K562 (cell line): ENCODE data around the gene CAGE1. TPM values are rescaled to one million over a fixed set of nuclear protein-coding genes. Genes with fewer than 3 reads are reported as not detected.

Experiments
- ATAC-seq: fragments of 200-7000 bp; cut with Tn5 transposase; 3 replicates; pipeline ENCODE4 v1.9.1; 2020; ENCODE audit warnings: moderate library complexity
- BruUV-seq: library from RNA; stranded (reverse); fragments of 400-500 nt; replicated peaks from 2 replicates; lab custom pipeline; 2021; lab: Mats Ljungman, UMichigan
- CTCF ChIA-PET: fragments of 300-600 bp; formaldehyde crosslinking; extraction: SDS; loops from one replicate; lab custom pipeline; 2021; ENCODE audit warnings: low intra/inter-chr PET ratio; lab: Yijun Ruan, JAX
- POLR2A ChIA-PET: fragments of 300-600, 350-650 bp; sonication (Branson Sonifier 250); formaldehyde crosslinking; extraction: SDS; loops from one replicate; lab custom pipeline; 2021; ENCODE audit warnings: antibody characterized with exemption, inconsistent platforms; lab: Yijun Ruan, JAX
- DNase-seq, 4 experiments: peaks; one replicate each; pipeline versions ENCODE4 v3.0.0 to v3.0.0-alpha.2; 2011 to 2018; ENCODE audit warnings: low spot score in 3 of 4, mixed read lengths in 3 of 4; ENCODE audit errors: extremely low read depth in 1 of 4
- FAIRE-seq: peaks from 2 replicates; lab custom pipeline; 2011; peaks lifted over from hg19 to GRCh38; lab: Jason Lieb, UNC
- H2AFZ ChIP-seq: 2 replicates; pipeline ENCODE4 v1.6.0; 2011; ENCODE audit warnings: low read depth, low read length, control low read depth, inconsistent platforms
- H3K27ac ChIP-seq: fragments of 200-600 bp; 3 replicates; pipeline ENCODE4 v1.8.0; 2011; ENCODE audit warnings: low read depth, mild to moderate bottlenecking, control low read depth, inconsistent platforms, low read length, moderate library complexity, mixed read lengths; ENCODE audit errors: extremely low read depth
- H3K27me3 ChIP-seq, 2 experiments: fragments of 300-600 bp in 1 of 2; 2 replicates in 1 of 2; 3 replicates in 1 of 2; pipeline versions ENCODE4 v1.6.0 to v1.8.0; 2011; ENCODE audit warnings: inconsistent platforms in 2 of 2, low read length in 2 of 2, mild to moderate bottlenecking in 1 of 2, mixed read lengths in 1 of 2, moderate library complexity in 1 of 2; ENCODE audit not compliant: control insufficient read depth in 2 of 2, insufficient read depth in 2 of 2
- H3K36me3 ChIP-seq: fragments of 300-600 bp; 3 replicates; pipeline ENCODE4 v1.8.0; 2011; ENCODE audit warnings: mild to moderate bottlenecking, low read length, inconsistent platforms; ENCODE audit not compliant: control insufficient read depth, insufficient read depth
- H3K4me1 ChIP-seq, 2 experiments: fragments of 200-600 bp in 1 of 2; replicated peaks in 1 of 2; 2 replicates in 1 of 2; 3 replicates in 1 of 2; pipeline versions ENCODE4 v1.5.1 to v1.8.0; 2011; ENCODE audit warnings: inconsistent platforms in 2 of 2, low read length in 2 of 2, mild to moderate bottlenecking in 1 of 2, mixed read lengths in 1 of 2, moderate library complexity in 1 of 2; ENCODE audit not compliant: control insufficient read depth in 2 of 2, insufficient read depth in 2 of 2
- H3K4me2 ChIP-seq: 2 replicates; pipeline ENCODE4 v1.6.1; 2011; ENCODE audit warnings: low read length, control low read depth, inconsistent platforms, mixed read lengths; ENCODE audit not compliant: insufficient read depth
- H3K4me3 ChIP-seq: fragments of 200-600 bp; sonication (generic), shearing (Covaris generic); 2 replicates; pipeline ENCODE4 v1.5.1; 2016; ENCODE audit warnings: control low read depth, inconsistent platforms
- H3K79me2 ChIP-seq: fragments of 200-600 bp; 3 replicates; pipeline ENCODE4 v1.8.0; 2011; ENCODE audit warnings: low read length, inconsistent platforms; ENCODE audit not compliant: control insufficient read depth, insufficient read depth
- H3K9ac ChIP-seq, 2 experiments: 2 replicates each; pipeline versions ENCODE4 v1.6.0 to v1.6.1; 2011; ENCODE audit warnings: low read depth in 2 of 2, low read length in 2 of 2, control low read depth in 1 of 2, inconsistent platforms in 1 of 2, mild to moderate bottlenecking in 1 of 2, mixed read lengths in 1 of 2; ENCODE audit not compliant: insufficient read depth in 1 of 2
- H3K9me1 ChIP-seq: one replicate; pipeline ENCODE4 v1.6.0; 2011; ENCODE audit warnings: inconsistent platforms, mild to moderate bottlenecking, low read length, moderate library complexity; ENCODE audit not compliant: control insufficient read depth, insufficient read depth
- H3K9me3 ChIP-seq: replicated peaks from 2 replicates; pipeline ENCODE4 v1.5.1; 2011; ENCODE audit warnings: low read depth, low read length, inconsistent platforms; ENCODE audit not compliant: control insufficient read depth, insufficient read depth
- H4K20me1 ChIP-seq: replicated peaks from 2 replicates; pipeline ENCODE4 v1.6.1; 2011; ENCODE audit warnings: low read length, inconsistent platforms, mixed read lengths; ENCODE audit not compliant: control insufficient read depth, insufficient read depth
- CREM ChIP-seq: IDR thresholded peaks from 2 replicates; pipeline ENCODE4 v1.6.1; 2014; ENCODE audit warnings: antibody characterized with exemption, low read depth
- FIP1L1 ChIP-seq: fragments of 200-400 bp; formaldehyde crosslinking; IDR thresholded peaks from 2 replicates; pipeline ENCODE4 v1.6.1; 2018; ENCODE audit warnings: mild to moderate bottlenecking, low read depth, low read length; ENCODE audit not compliant: poor library complexity, severe bottlenecking
- FOS ChIP-seq: IDR thresholded peaks from 3 replicates; pipeline ENCODE4 v1.6.1; 2011; ENCODE audit not compliant: insufficient read length; ENCODE audit errors: extremely low read depth
- GATA2 ChIP-seq: sonication (generic); formaldehyde crosslinking; IDR thresholded peaks from 2 replicates; pipeline ENCODE4 v1.4.0; 2020; ENCODE audit warnings: mild to moderate bottlenecking, missing genetic modification reagents
- HDAC3 ChIP-seq: fragments of 450-650 bp; IDR thresholded peaks from 2 replicates; pipeline ENCODE4 v1.6.1; 2018; ENCODE audit warnings: borderline replicate concordance, mild to moderate bottlenecking, moderate library complexity; ENCODE audit not compliant: partially characterized antibody
- MAFG ChIP-seq: fragments of 450-650 bp; conservative IDR thresholded peaks from 2 replicates; pipeline ENCODE4 v1.6.1; 2016; ENCODE audit warnings: missing genetic modification characterization, missing compliant biosample characterization
- NFE2 ChIP-seq: IDR thresholded peaks from 2 replicates; pipeline ENCODE4 v1.6.1; 2014; ENCODE audit warnings: antibody characterized with exemption, low read depth
- POLR2G ChIP-seq: fragments of 200-400 bp; formaldehyde crosslinking; IDR thresholded peaks from 2 replicates; pipeline ENCODE4 v1.6.1; 2017; ENCODE audit warnings: low read depth, mild to moderate bottlenecking, antibody characterized with exemption, low read length, moderate library complexity
- PPARD ChIP-seq: fragments of 250-450 bp; sonication (Bioruptor Pico); IDR thresholded peaks from 2 replicates; pipeline ENCODE4 v1.8.0; 2022; ENCODE audit warnings: inconsistent platforms, mild to moderate bottlenecking, moderate library complexity
- RBM34 ChIP-seq: fragments of 200-400 bp; formaldehyde crosslinking; IDR thresholded peaks from 2 replicates; pipeline ENCODE4 v1.6.1; 2018; ENCODE audit warnings: low read length, borderline replicate concordance; ENCODE audit not compliant: insufficient read depth
- SNRNP70 ChIP-seq: fragments of 200-400 bp; formaldehyde crosslinking; optimal IDR thresholded peaks from 2 replicates; pipeline ENCODE3; 2017; ENCODE audit warnings: low read depth, low read length
- SRSF3 ChIP-seq: fragments of 200-400 bp; formaldehyde crosslinking; IDR thresholded peaks from 2 replicates; pipeline ENCODE4 v1.6.1; 2016; ENCODE audit warnings: mild to moderate bottlenecking, low read length, moderate library complexity; ENCODE audit not compliant: insufficient read depth
- ZBTB33 ChIP-seq: sonication (generic); formaldehyde crosslinking; IDR thresholded peaks from 2 replicates; pipeline ENCODE4 v1.8.1; 2023; ENCODE audit warnings: mild to moderate bottlenecking, missing genetic modification reagents
- ZNF507 ChIP-seq: conservative IDR thresholded peaks from 2 replicates; pipeline ENCODE4 v1.6.1; 2017; ENCODE audit warnings: missing genetic modification characterization, missing compliant biosample characterization
- ZNF561 ChIP-seq: fragments of 450-650 bp; formaldehyde crosslinking; conservative IDR thresholded peaks from 2 replicates; pipeline ENCODE4 v1.4.0; 2020; ENCODE audit warnings: mild to moderate bottlenecking, moderate library complexity
- WGBS: fragments of 100-300 bp; shearing (Covaris generic); methylation state at CpG from one replicate; pipeline ENCODE4 v1.1.6; 2016; ENCODE audit warnings: low coverage, mixed read lengths; ENCODE audit not compliant: insufficient coverage; ENCODE audit errors: missing lambda C conversion rate; 5-methylcytosine and 5-hydroxymethylcytosine counted together
- in situ Hi-C: fragments of 300-500 bp; cut with MboI; formaldehyde crosslinking; loops from 4 replicates; pipeline ENCODE4 v1.15.0; 2018; ENCODE audit warnings: inconsistent platforms, mixed read lengths
- intact Hi-C: fragments of 100-400 bp; cut with micrococcal nuclease; formaldehyde crosslinking; loops from 2 replicates; pipeline ENCODE4 v1.14.2; 2022
- polyA plus RNA-seq, 8 experiments: library from polyadenylated mRNA; depleted of rRNA in 4 of 8; stranded (reverse) in 5 of 8; unstranded in 3 of 8; fragments of >200 nt; fragmentation: Nextera tagmentation in 2 of 8; fragmentation: Illumina TruSeq in 1 of 8; extraction: Ambion mirVana in 2 of 8; extraction: Trizol in 1 of 8; gene quantifications; 2 replicates each; pipeline versions ENCODE4 v1.2.1 to v1.2.3, GENCODE V29; 2011 to 2014; ENCODE audit warnings: inconsistent platforms in 1 of 8, missing spikeins in 1 of 8
- total RNA-seq, 7 experiments: library from RNA; depleted of rRNA in 6 of 7; stranded (reverse); fragments of >200 nt in 6 of 7; fragmentation: Illumina TruSeq in 2 of 7; extraction: Trizol in 2 of 7; gene quantifications; 2 replicates each; pipeline versions ENCODE4 v1.2.1 to v1.2.3, GENCODE V29; 2011 to 2021; ENCODE audit warnings: low replicate concordance in 1 of 7
- TF ChIP-seq, protein P1 (sequence below), 2 experiments: fragments of 450-650 bp; IDR thresholded peaks; 2 replicates each; pipeline ENCODE4 v1.6.1; 2016
- TF ChIP-seq, protein P2 (sequence below), 2 experiments: fragments of 450-650 bp; conservative IDR thresholded peaks; 2 replicates each; pipeline ENCODE4 v1.6.1; 2017; ENCODE audit warnings: mild to moderate bottlenecking in 2 of 2, moderate library complexity in 2 of 2

CAGE1 gene
- total and polyA plus RNA-seq, 9 of the 15 experiments (the other 6 are each of a cell fraction or from before 2014, with no cell fraction given): 0.13 to 0.33 (median 0.18) TPM; not detected in 4

DNA sequence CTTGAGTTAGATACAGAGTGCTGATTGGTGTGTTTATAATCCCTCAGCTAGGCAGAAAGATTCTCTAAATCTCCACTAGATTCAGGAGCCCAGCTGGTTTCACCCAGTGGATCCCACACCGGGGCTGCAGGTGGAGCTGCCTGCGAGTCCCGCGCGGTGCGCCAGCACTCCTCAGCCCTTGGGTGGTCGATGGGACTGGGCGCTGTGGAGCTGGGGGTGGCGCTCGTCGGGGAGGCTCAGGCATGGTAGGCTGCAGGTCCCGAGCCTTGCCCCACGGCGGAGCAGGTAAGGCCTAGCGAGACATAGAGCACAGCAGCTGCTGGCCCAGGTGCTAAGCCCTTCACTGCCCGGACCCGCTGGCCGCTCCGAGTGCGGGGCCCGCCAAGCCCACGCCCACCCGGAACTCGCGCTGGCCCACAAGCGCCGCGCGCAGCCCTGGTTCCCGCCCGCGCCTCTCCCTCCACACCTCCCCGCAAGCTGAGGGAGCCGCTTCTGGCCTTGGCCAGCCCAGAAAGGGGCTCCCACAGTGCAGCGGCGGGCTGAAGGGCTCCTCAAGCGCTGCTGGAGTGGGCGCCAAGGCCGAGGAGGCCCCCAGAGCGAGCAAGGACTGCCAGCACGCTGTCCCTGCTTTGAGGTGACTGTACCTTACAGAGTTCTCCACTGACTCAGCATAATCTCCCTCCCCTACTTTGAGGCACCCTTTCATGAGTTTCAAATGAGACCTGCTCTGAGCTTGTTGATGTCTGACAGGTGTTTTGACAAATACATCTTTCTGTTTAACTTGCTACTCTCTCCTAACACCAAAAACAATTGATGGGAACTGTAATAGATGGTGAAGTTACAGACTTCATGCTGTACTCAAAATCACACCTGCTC lies 72.6 kb downstream of the CAGE1 start:
- H3K4me1 ChIP-seq: peaks cover 11 to 22% of the 10 kb centered on the region in 2 experiments; a peak in 3 of 5 replicates
- peaks cover 3% of the 10 kb centered on the region; the same call in 1 of the 2 replicates for H3K9me3 ChIP-seq
- no peak overlapping the region for H3K4me2 ChIP-seq
- CTCF ChIA-PET: no interaction called here
- peaks cover 0 to 7% of the 10 kb centered on the region in 2 experiments; a peak in 1 of 5 replicates for H3K27me3 ChIP-seq
- intact Hi-C loops (no loop called here), in situ Hi-C loops (no loop called here)
- no peaks in the 10 kb centered on the region for H3K36me3 ChIP-seq
- no peak overlapping the region for H2AFZ ChIP-seq
- no peak for ATAC-seq
- BruUV-seq: no TSS peak
- no peak for DNase-seq
- H3K9ac ChIP-seq: no peak overlapping the region
- H3K4me3 ChIP-seq: no peak overlapping the region
- FAIRE-seq: no peak
- H3K27ac ChIP-seq: no peak overlapping the region
- no peaks in the 10 kb centered on the region for H3K9me1 ChIP-seq
- no peaks in the 10 kb centered on the region for H4K20me1 ChIP-seq
- peaks cover 11% of the 10 kb centered on the region for H3K79me2 ChIP-seq
- POLR2A ChIA-PET: interaction anchor here (0.6 to 1.3 kb wide), 2 partner anchors 15 to 136 kb away, joined by 3 read pairs; no protein-coding TSS in a partner anchor
- 78% methylated on average over 23 of the region's 41 CpGs for WGBS
- TF ChIP-seq, protein P1, sequence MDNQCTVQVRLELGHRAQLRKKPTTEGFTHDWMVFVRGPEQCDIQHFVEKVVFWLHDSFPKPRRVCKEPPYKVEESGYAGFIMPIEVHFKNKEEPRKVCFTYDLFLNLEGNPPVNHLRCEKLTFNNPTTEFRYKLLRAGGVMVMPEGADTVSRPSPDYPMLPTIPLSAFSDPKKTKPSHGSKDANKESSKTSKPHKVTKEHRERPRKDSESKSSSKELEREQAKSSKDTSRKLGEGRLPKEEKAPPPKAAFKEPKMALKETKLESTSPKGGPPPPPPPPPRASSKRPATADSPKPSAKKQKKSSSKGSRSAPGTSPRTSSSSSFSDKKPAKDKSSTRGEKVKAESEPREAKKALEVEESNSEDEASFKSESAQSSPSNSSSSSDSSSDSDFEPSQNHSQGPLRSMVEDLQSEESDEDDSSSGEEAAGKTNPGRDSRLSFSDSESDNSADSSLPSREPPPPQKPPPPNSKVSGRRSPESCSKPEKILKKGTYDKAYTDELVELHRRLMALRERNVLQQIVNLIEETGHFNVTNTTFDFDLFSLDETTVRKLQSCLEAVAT (IDR thresholded peaks at IDR 0.05): no peak
- TF ChIP-seq SRSF3 (no peak), NFE2 (peak; percentile 43; the same call in 1 of the 2 replicates), MAFG (tag) (peak; percentile 41; the same call in 1 of the 2 replicates), ZNF561 (CRISPR knock-in tag) (no peak), ZNF507 (tag) (no peak), ZBTB33 (CRISPR knock-in tag) (peak; percentile 85), FOS (no peak), GATA2 (no peak), FIP1L1 (peak; percentile 26), RBM34 (no peak), POLR2G (no peak), HDAC3 (no peak), CREM (no peak), PPARD (no peak), SNRNP70 (no peak)
- TF ChIP-seq, protein P2, sequence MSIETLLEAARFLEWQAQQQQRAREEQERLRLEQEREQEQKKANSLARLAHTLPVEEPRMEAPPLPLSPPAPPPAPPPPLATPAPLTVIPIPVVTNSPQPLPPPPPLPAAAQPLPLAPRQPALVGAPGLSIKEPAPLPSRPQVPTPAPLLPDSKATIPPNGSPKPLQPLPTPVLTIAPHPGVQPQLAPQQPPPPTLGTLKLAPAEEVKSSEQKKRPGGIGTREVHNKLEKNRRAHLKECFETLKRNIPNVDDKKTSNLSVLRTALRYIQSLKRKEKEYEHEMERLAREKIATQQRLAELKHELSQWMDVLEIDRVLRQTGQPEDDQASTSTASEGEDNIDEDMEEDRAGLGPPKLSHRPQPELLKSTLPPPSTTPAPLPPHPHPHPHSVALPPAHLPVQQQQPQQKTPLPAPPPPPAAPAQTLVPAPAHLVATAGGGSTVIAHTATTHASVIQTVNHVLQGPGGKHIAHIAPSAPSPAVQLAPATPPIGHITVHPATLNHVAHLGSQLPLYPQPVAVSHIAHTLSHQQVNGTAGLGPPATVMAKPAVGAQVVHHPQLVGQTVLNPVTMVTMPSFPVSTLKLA (conservative IDR thresholded peaks at IDR 0.05): no peak
